Mesothelial cell of epicardium (in vitro differentiated cells): ENCODE measurements around the gene ROS1. TPM values are rescaled to one million over a fixed set of nuclear protein-coding genes. Genes with fewer than 3 reads are reported as not detected.

Experiments
- DNase-seq, 2 experiments: peaks; one replicate each; pipeline ENCODE4 v3.0.0; 2021; ENCODE audit warnings: low spot score in 2 of 2; ENCODE audit not compliant: unreplicated experiment in 2 of 2
- H3K27ac Mint-ChIP-seq: 2 replicates; pipeline ENCODE4 v1.8.0; 2021; ENCODE audit warnings: mixed read lengths
- H3K27me3 Mint-ChIP-seq: 2 replicates; pipeline ENCODE4 v1.8.0; 2021; ENCODE audit warnings: low read depth, mixed read lengths
- H3K36me3 Mint-ChIP-seq: 2 replicates; pipeline ENCODE4 v1.8.0; 2021; ENCODE audit warnings: mixed read lengths
- H3K4me1 Mint-ChIP-seq: 2 replicates; pipeline ENCODE4 v1.8.0; 2021; ENCODE audit warnings: mixed read lengths
- H3K4me3 Mint-ChIP-seq: 2 replicates; pipeline ENCODE4 v1.8.0; 2021; ENCODE audit warnings: mild to moderate bottlenecking, moderate library complexity, mixed read lengths
- H3K9me3 Mint-ChIP-seq: 2 replicates; pipeline ENCODE4 v1.8.0; 2021; ENCODE audit warnings: mixed read lengths
- CTCF ChIP-seq: fragments of 200-600 bp; sonication (generic); IDR thresholded peaks from one replicate; pipeline ENCODE4 v1.5.0; 2021; ENCODE audit warnings: antibody characterized with exemption; ENCODE audit not compliant: unreplicated experiment
- total RNA-seq: library from RNA; stranded (reverse); gene quantifications from 3 replicates; pipeline ENCODE4 v1.2.1, GENCODE V29; 2021

Gene ROS1
- total RNA-seq, 1 donor from 2014 or later = not detected

- no peaks in the 10 kb centered on the region for H3K36me3 Mint-ChIP-seq
- no peak for TF ChIP-seq CTCF
These were observed 15.9 kb downstream of the ROS1 start for GRCh38 chr6:117409863-117410262.

GRCh38 chr6:117409420-117409819 is 16.3 kb downstream of the ROS1 start:
- H3K27ac Mint-ChIP-seq = no peak overlapping the region
- no peaks in the 10 kb centered on the region for H3K9me3 Mint-ChIP-seq

More at GRCh38 chr6:117409863-117410262, 15.9 kb downstream of the ROS1 start:
- DNase-seq = no peak
- no peak overlapping the region for H3K4me3 Mint-ChIP-seq
- no peaks in the 10 kb centered on the region for H3K4me1 Mint-ChIP-seq
- H3K27ac Mint-ChIP-seq = no peak overlapping the region
- peaks cover 34% of the 10 kb centered on the region for H3K27me3 Mint-ChIP-seq
- H3K9me3 Mint-ChIP-seq = no peaks in the 10 kb centered on the region

GRCh38 chr6:117404548-117404947 is 21.2 kb downstream of the ROS1 start:
- H3K36me3 Mint-ChIP-seq = no peaks in the 10 kb centered on the region
- TF ChIP-seq CTCF = no peak
- peaks cover 4% of the 10 kb centered on the region for H3K27me3 Mint-ChIP-seq
- H3K27ac Mint-ChIP-seq = no peak overlapping the region
- no peaks in the 10 kb centered on the region for H3K4me1 Mint-ChIP-seq
- no peaks in the 10 kb centered on the region for H3K9me3 Mint-ChIP-seq
- DNase-seq = no peak
- H3K4me3 Mint-ChIP-seq = no peak overlapping the region

More at GRCh38 chr6:117409420-117409819, 16.3 kb downstream of the ROS1 start:
- no peak for DNase-seq
- Mint-ChIP-seq H3K27me3 (peaks cover 34% of the 10 kb centered on the region), H3K4me1 (no peaks in the 10 kb centered on the region), H3K36me3 (no peaks in the 10 kb centered on the region), H3K4me3 (no peak overlapping the region)
- no peak for TF ChIP-seq CTCF

GRCh38 chr6:117401799-117402198 is 23.9 kb downstream of the ROS1 start:
- Mint-ChIP-seq H3K27me3 (no peaks in the 10 kb centered on the region), H3K4me3 (no peak overlapping the region), H3K27ac (no peak overlapping the region), H3K36me3 (no peaks in the 10 kb centered on the region), H3K9me3 (no peaks in the 10 kb centered on the region), H3K4me1 (no peaks in the 10 kb centered on the region)
- no peak for DNase-seq
- no peak for TF ChIP-seq CTCF

- no peak for TF ChIP-seq CTCF
- no peaks in the 10 kb centered on the region for H3K36me3 Mint-ChIP-seq
- no peaks in the 10 kb centered on the region for H3K4me1 Mint-ChIP-seq
- no peak for DNase-seq
- H3K27me3 Mint-ChIP-seq = no peaks in the 10 kb centered on the region
- H3K27ac Mint-ChIP-seq = no peak overlapping the region
- H3K9me3 Mint-ChIP-seq = no peaks in the 10 kb centered on the region
- H3K4me3 Mint-ChIP-seq = no peak overlapping the region
These were observed 25.8 kb downstream of the ROS1 start for GRCh38 chr6:117399924-117400323.

GRCh38 chr6:117399126-117399525 is 26.6 kb downstream of the ROS1 start:
- no peak for DNase-seq
- Mint-ChIP-seq H3K27ac (no peak overlapping the region), H3K4me3 (no peak overlapping the region), H3K4me1 (no peaks in the 10 kb centered on the region), H3K36me3 (no peaks in the 10 kb centered on the region), H3K9me3 (no peaks in the 10 kb centered on the region), H3K27me3 (no peaks in the 10 kb centered on the region)
- TF ChIP-seq CTCF = no peak
